Measurements from ENCODE around the gene C1QTNF12. TPM values are rescaled to one million over a fixed set of nuclear protein-coding genes. Genes with fewer than 3 reads are reported as not detected.

The C1QTNF12 gene
- total RNA-seq, 6 experiments from 2014 or later: 0.40 to 4.0 (median 1.1) TPM; not detected in 1

- Histone ChIP-seq H3K4me1 (peaks cover 0 to 22% (median 10%) of the 10 kb centered on the region in 4 donors), H3K36me3 (no peaks in the 10 kb centered on the region), H3K9me3 (no peaks in the 10 kb centered on the region), H3K27ac (no peak overlapping the region), H3K27me3 (no peaks in the 10 kb centered on the region), H3K4me3 (peak overlapping the region in 1 of 3 donors; percentile 82)
- TF ChIP-seq CTCF (IDR thresholded peaks at IDR 0.05): no peak
- TF ChIP-seq POLR2A (IDR thresholded peaks at IDR 0.05): no peak
- peak in 2 of 3 donors; percentile 48 to 52 for DNase-seq
- intact Hi-C loops (cut with DNase I): no loop called here
- no peak for ATAC-seq
- WGBS (ENCODE audit: insufficient coverage, low coverage, low lambda C conversion rate, missing lambda C conversion rate): 93% methylated on average over 3 of the region's 15 CpGs
Observed at GRCh38 chr1:1274931-1275431, 28.5 kb upstream of the C1QTNF12 start.

GRCh38 chr1:1274299-1274930 is 27.9 kb upstream of the C1QTNF12 start:
- Histone ChIP-seq H3K9me3 (no peaks in the 10 kb centered on the region), H3K27ac (peak overlapping the region in 2 of 3 donors; percentile 74 to 75), H3K27me3 (no peaks in the 10 kb centered on the region), H3K4me3 (peak overlapping the region; percentile 82 to 97 (median 91)), H3K4me1 (peaks cover 0 to 22% (median 10%) of the 10 kb centered on the region in 4 donors), H3K36me3 (no peaks in the 10 kb centered on the region)
- intact Hi-C loops (cut with DNase I): no loop called here
- TF ChIP-seq POLR2A (IDR thresholded peaks at IDR 0.05) (no peak), CTCF (IDR thresholded peaks at IDR 0.05) (no peak)
- DNase-seq (peak in 1 of 3 donors; percentile 66), ATAC-seq (peak in 3 of 4 donors; percentile 3 to 30 (median 14))
- WGBS (ENCODE audit: insufficient coverage, low coverage, low lambda C conversion rate, missing lambda C conversion rate): no CpG with 5 or more reads among the region's 31 CpGs

GRCh38 chr1:1273512-1274298 is 27.2 kb upstream of the C1QTNF12 start, which contains the start of gene UBE2J2:
UBE2J2 (minus strand) TSS chr1:1273854; CDS start chr1:1267992, 5,862 bp downstream.
- ATAC-seq: peak; percentile 96 to 99 (median 97)
- peaks cover 0 to 22% (median 10%) of the 10 kb centered on the region in 4 donors for H3K4me1 ChIP-seq
- 0% methylated on average over 13 of the region's 105 CpGs for WGBS (ENCODE audit: insufficient coverage, low coverage, low lambda C conversion rate, missing lambda C conversion rate)

GRCh38 chr1:1273209-1273511 is 26.6 kb upstream of the C1QTNF12 start:
- TF ChIP-seq CTCF (IDR thresholded peaks at IDR 0.05) (no peak), POLR2A (IDR thresholded peaks at IDR 0.05) (no peak)
- ATAC-seq (no peak), DNase-seq (peak in 2 of 3 donors; percentile 50 to 64)
- Histone ChIP-seq H3K4me1 (peaks cover 0 to 22% (median 10%) of the 10 kb centered on the region in 4 donors), H3K27ac (peak overlapping the region; percentile 47 to 74 (median 60)), H3K27me3 (no peaks in the 10 kb centered on the region), H3K36me3 (no peaks in the 10 kb centered on the region), H3K4me3 (peak overlapping the region; percentile 82 to 97 (median 91)), H3K9me3 (no peaks in the 10 kb centered on the region)
- no CpG with 5 or more reads among the region's 31 CpGs for WGBS (ENCODE audit: insufficient coverage, low coverage, low lambda C conversion rate, missing lambda C conversion rate)
- intact Hi-C loops (cut with DNase I): no loop called here

More at GRCh38 chr1:1273512-1274298, 27.2 kb upstream of the C1QTNF12 start, which contains the start of gene UBE2J2:
- Histone ChIP-seq H3K4me3 (peak within 1 kb of the TSS; percentile 82 to 97 (median 91)), H3K27me3 (no peaks in the 10 kb centered on the region), H3K27ac (peak within 1 kb of the TSS; percentile 47 to 75 (median 74)), H3K36me3 (no peaks in the 10 kb centered on the region), H3K9me3 (no peaks in the 10 kb centered on the region)
- no peak for TF ChIP-seq CTCF (IDR thresholded peaks at IDR 0.05)
- TF ChIP-seq POLR2A (IDR thresholded peaks at IDR 0.05): peak; percentile 52
- peak; percentile 95 to 96 (median 96) for DNase-seq
- intact Hi-C loops (cut with DNase I): no loop called here
